GM12801 (cell line): ENCODE measurements around the gene CXorf58.

Experiments used
- TF ChIP-seq, protein P1 (sequence below): IDR thresholded peaks from one replicate; pipeline ENCODE4 v1.5.1; 2011; ENCODE audit warnings: control low read depth; ENCODE audit not compliant: insufficient read length; ENCODE audit errors: extremely low read depth

CXorf58 gene

GRCh38 chrX:23883737-23884354 lies 24.0 kb upstream of the CXorf58 start:
- TF ChIP-seq, protein P1, sequence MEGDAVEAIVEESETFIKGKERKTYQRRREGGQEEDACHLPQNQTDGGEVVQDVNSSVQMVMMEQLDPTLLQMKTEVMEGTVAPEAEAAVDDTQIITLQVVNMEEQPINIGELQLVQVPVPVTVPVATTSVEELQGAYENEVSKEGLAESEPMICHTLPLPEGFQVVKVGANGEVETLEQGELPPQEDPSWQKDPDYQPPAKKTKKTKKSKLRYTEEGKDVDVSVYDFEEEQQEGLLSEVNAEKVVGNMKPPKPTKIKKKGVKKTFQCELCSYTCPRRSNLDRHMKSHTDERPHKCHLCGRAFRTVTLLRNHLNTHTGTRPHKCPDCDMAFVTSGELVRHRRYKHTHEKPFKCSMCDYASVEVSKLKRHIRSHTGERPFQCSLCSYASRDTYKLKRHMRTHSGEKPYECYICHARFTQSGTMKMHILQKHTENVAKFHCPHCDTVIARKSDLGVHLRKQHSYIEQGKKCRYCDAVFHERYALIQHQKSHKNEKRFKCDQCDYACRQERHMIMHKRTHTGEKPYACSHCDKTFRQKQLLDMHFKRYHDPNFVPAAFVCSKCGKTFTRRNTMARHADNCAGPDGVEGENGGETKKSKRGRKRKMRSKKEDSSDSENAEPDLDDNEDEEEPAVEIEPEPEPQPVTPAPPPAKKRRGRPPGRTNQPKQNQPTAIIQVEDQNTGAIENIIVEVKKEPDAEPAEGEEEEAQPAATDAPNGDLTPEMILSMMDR, result no peak

DNA sequence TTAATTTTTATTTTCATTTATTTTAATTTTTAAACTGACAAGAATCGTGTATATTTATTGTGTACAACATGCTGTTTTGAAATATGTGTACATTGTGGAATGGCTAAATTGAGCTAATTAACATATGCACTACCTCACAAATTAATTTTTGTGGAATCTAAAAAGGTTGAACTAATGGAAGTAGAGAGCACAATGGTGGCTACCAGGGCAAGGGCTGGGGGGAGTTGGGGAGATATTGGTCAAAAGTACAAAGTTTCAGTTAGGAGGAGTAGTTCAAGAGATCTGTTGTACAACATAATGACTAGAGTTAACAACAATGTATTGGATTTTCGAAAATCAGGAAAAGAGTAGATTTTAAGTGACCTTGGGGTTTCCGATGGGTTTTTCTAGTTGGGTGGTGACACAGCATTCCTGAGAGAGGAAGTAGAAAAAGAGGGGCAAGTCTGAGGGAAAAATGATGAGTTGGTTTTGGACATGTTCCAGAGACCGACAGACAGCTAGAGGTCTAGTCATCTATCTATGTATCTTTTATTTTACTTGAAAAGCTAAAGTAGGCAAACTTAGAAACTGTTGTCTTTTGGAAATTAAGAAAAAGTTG lies 23.3 kb upstream of the CXorf58 start:
- TF ChIP-seq, protein P1, result no peak

DNA sequence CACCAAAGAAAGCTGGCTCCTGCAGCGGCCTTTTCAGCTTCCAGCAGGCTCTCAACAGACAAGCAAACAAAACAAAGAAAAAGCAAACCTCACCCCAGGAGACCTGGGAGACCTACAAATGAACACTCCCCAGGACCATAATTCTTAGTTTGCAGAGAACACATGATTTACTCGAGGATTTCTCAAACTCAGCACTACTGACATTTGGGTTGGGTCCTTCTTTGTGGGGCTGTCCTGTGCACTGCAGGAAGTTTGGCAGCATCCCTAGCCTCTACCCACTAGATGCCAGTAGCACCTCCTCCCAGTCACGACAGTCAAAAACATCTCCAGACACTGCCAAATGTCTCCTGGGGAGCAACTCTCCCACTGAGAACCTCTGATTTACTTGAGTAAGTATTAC lies 22.0 kb upstream of the CXorf58 start:
- TF ChIP-seq, protein P1, result no peak

GRCh38 chrX:23887451-23887850 lies 20.4 kb upstream of the CXorf58 start:
- TF ChIP-seq, protein P1, result no peak

DNA sequence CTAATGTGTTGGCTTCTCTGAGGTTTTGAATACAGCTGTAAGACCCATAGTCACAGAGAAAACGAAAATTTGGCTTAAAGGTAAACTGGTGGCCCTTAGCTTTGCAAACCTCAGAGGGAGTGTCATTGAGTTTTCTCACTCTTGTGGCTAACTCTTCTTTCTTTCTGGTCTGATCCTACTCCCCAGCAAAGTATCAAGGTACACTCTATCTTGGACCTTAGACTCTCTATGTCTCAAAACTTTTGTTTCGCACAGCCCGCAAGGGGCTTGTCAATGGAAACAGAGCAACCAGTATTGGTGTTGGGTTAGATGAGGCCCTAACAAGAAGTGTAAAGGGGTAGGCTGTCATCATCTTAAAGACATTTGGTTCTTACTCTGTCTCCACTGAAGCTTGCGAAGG lies 19.9 kb upstream of the CXorf58 start:
- TF ChIP-seq, protein P1, result no peak

- TF ChIP-seq, protein P1, result no peak
These were observed 18.8 kb upstream of the CXorf58 start for GRCh38 chrX:23888887-23889501.

- TF ChIP-seq, protein P1, result no peak
These were observed 16.9 kb upstream of the CXorf58 start for GRCh38 chrX:23890933-23891332.
